HEK293 (cell line): ENCODE results near the gene KIFAP3.

Source experiments
- CTCF ChIA-PET: fragments of 350-600 bp; formaldehyde crosslinking; extraction: SDS; loops from one replicate; lab custom pipeline; 2021; ENCODE audit warnings: antibody characterized with exemption; lab: Yijun Ruan, JAX
- POLR2A ChIA-PET: fragments of 300-600 bp; formaldehyde crosslinking; extraction: SDS; loops from one replicate; lab custom pipeline; 2020; ENCODE audit warnings: antibody characterized with exemption, inconsistent platforms; lab: Yijun Ruan, JAX
- H3K27ac ChIP-seq: fragments of 200-500 bp; sonication (Bioruptor generic); 2 replicates; pipeline ENCODE4 v1.5.1; 2014; ENCODE audit warnings: low read depth, low read length, control low read depth, inconsistent platforms; ENCODE audit errors: extremely low read depth
- H3K36me3 ChIP-seq, 2 experiments: fragments of 200-500 bp in 1 of 2; sonication (Bioruptor generic) in 1 of 2; 1 replicate in 1 of 2; 2 replicates in 1 of 2; pipeline ENCODE4 v1.5.1; 2014 to 2017; ENCODE audit warnings: inconsistent platforms in 2 of 2, low read length in 2 of 2; ENCODE audit not compliant: control insufficient read depth in 2 of 2, insufficient read depth in 1 of 2
- H3K4me1 ChIP-seq: fragments of 200-500 bp; sonication (Bioruptor generic); 2 replicates; pipeline ENCODE4 v1.5.1; 2014; ENCODE audit warnings: mild to moderate bottlenecking, low read length, inconsistent platforms; ENCODE audit not compliant: control insufficient read depth, insufficient read depth
- H3K4me3 ChIP-seq: 2 replicates; pipeline ENCODE4 v1.5.1; 2011; ENCODE audit warnings: low read depth, mild to moderate bottlenecking, control low read depth, low read length, moderate library complexity
- H3K9me3 ChIP-seq: fragments of 200-500 bp; sonication (Bioruptor generic); 2 replicates; pipeline ENCODE4 v1.5.1; 2014; ENCODE audit warnings: low read depth, low read length, inconsistent platforms; ENCODE audit not compliant: control insufficient read depth, insufficient read depth
- AEBP2 ChIP-seq: fragments of 450-650 bp; formaldehyde crosslinking; IDR thresholded peaks from 2 replicates; pipeline ENCODE4 v1.5.1; 2016; ENCODE audit warnings: missing biosample characterization, missing genetic modification characterization, borderline replicate concordance
- BCL11A ChIP-seq: fragments of 450-650 bp; formaldehyde crosslinking; IDR thresholded peaks from 2 replicates; pipeline ENCODE4 v1.5.1; 2016; ENCODE audit warnings: low read depth, missing biosample characterization, missing genetic modification characterization
- FEZF1 ChIP-seq: fragments of 450-650 bp; formaldehyde crosslinking; IDR thresholded peaks from 2 replicates; pipeline ENCODE4 v1.5.1; 2016; ENCODE audit warnings: missing biosample characterization, missing genetic modification characterization
- KLF8 ChIP-seq: fragments of 450-650 bp; formaldehyde crosslinking; IDR thresholded peaks from 2 replicates; pipeline ENCODE4 v1.5.1; 2016; ENCODE audit warnings: missing biosample characterization, missing genetic modification characterization
- KLF9 ChIP-seq: fragments of 450-650 bp; formaldehyde crosslinking; IDR thresholded peaks from 2 replicates; pipeline ENCODE4 v1.5.1; 2016; ENCODE audit warnings: missing biosample characterization, missing genetic modification characterization, low read depth
- PRDM1 ChIP-seq: fragments of 450-650 bp; formaldehyde crosslinking; IDR thresholded peaks from 2 replicates; pipeline ENCODE4; 2016; ENCODE audit warnings: missing biosample characterization, missing genetic modification characterization
- PRDM6 ChIP-seq: fragments of 450-650 bp; formaldehyde crosslinking; IDR thresholded peaks from 2 replicates; pipeline ENCODE4 v1.5.1; 2017; ENCODE audit warnings: missing biosample characterization, missing genetic modification characterization
- SP2 ChIP-seq: fragments of 450-650 bp; formaldehyde crosslinking; IDR thresholded peaks from 2 replicates; pipeline ENCODE4 v1.5.1; 2016; ENCODE audit warnings: missing biosample characterization, missing genetic modification characterization
- ZBTB6 ChIP-seq: fragments of 450-650 bp; formaldehyde crosslinking; IDR thresholded peaks from 2 replicates; pipeline ENCODE4 v1.5.1; 2017; ENCODE audit warnings: missing biosample characterization, missing genetic modification characterization
- ZNF140 ChIP-seq: fragments of 450-650 bp; formaldehyde crosslinking; IDR thresholded peaks from 2 replicates; pipeline ENCODE4 v1.5.1; 2016; ENCODE audit warnings: missing biosample characterization, missing genetic modification characterization
- ZNF174 ChIP-seq: fragments of 450-650 bp; formaldehyde crosslinking; IDR thresholded peaks from 2 replicates; pipeline ENCODE4 v1.5.0; 2017; ENCODE audit warnings: missing biosample characterization, mild to moderate bottlenecking, missing genetic modification characterization
- ZNF280C ChIP-seq: fragments of 450-650 bp; formaldehyde crosslinking; IDR thresholded peaks from 2 replicates; pipeline ENCODE4 v1.5.1; 2016; ENCODE audit warnings: missing biosample characterization, missing genetic modification characterization
- ZNF350 ChIP-seq: fragments of 450-650 bp; formaldehyde crosslinking; IDR thresholded peaks from 2 replicates; pipeline ENCODE4 v1.5.0; 2017; ENCODE audit warnings: missing biosample characterization, mild to moderate bottlenecking, missing genetic modification characterization
- ZNF366 ChIP-seq: fragments of 450-650 bp; formaldehyde crosslinking; conservative IDR thresholded peaks from 2 replicates; pipeline ENCODE4 v1.5.1; 2016; ENCODE audit warnings: missing biosample characterization, missing genetic modification characterization
- ZSCAN16 ChIP-seq: fragments of 450-650 bp; formaldehyde crosslinking; IDR thresholded peaks from 2 replicates; pipeline ENCODE4 v1.5.1; 2016; ENCODE audit warnings: missing biosample characterization, missing genetic modification characterization
- ZSCAN4 ChIP-seq: fragments of 450-650 bp; formaldehyde crosslinking; IDR thresholded peaks from 2 replicates; pipeline ENCODE4 v1.5.1; 2017; ENCODE audit warnings: missing biosample characterization, missing genetic modification characterization

KIFAP3 gene

GRCh38 chr1:170097449-170097948 is 23.0 kb upstream of the KIFAP3 start (continued):
- TF ChIP-seq PRDM6 (tag by site-specific recombination) (peak; percentile 59), BCL11A (tag by site-specific recombination) (no peak), ZBTB6 (tag by site-specific recombination) (peak; percentile 44; the same call in 1 of the 2 replicates), ZSCAN16 (tag by site-specific recombination) (peak; percentile 75)

GRCh38 chr1:170096806-170097340 is 22.4 kb upstream of the KIFAP3 start:
- peaks cover 22% of the 10 kb centered on the region for H3K4me1 ChIP-seq
- H3K27ac ChIP-seq = no peak overlapping the region
- ChIA-PET CTCF (no interaction called here), POLR2A (no interaction called here)
- no peaks in the 10 kb centered on the region for H3K9me3 ChIP-seq
- no peak for TF ChIP-seq KLF8 (tag by site-specific recombination)
- TF ChIP-seq PRDM6 (tag by site-specific recombination) = 0 out of 2 replicates have a peak, but pooled peaks have one; percentile 19
- H3K36me3 ChIP-seq = no peaks in the 10 kb centered on the region
- no peak overlapping the region for H3K4me3 ChIP-seq

GRCh38 chr1:170095976-170096748 is 21.7 kb upstream of the KIFAP3 start:
- no peaks in the 10 kb centered on the region for H3K9me3 ChIP-seq
- CTCF ChIA-PET = no interaction called here
- POLR2A ChIA-PET = no interaction called here
- no peak overlapping the region for H3K27ac ChIP-seq
- peaks cover 22% of the 10 kb centered on the region for H3K4me1 ChIP-seq
- no peak overlapping the region for H3K4me3 ChIP-seq
- H3K36me3 ChIP-seq = no peaks in the 10 kb centered on the region
- TF ChIP-seq ZNF280C (tag by site-specific recombination) (no peak), ZNF366 (tag by site-specific recombination) (0 out of 2 replicates have a peak, but pooled peaks have one; percentile 24), ZSCAN4 (tag by site-specific recombination) (no peak), KLF8 (tag by site-specific recombination) (no peak), ZNF140 (tag by site-specific recombination) (no peak), SP2 (tag by site-specific recombination) (no peak), ZNF174 (no peak), FEZF1 (peak; percentile 85), ZNF350 (no peak), KLF9 (tag by site-specific recombination) (no peak), AEBP2 (tag by site-specific recombination) (no peak), PRDM1 (tag by site-specific recombination) (peak; percentile 6; the same call in 1 of the 2 replicates)
